PC-3 (cell line): Measurements from ENCODE around the gene DAPK1. TPM values are rescaled to one million over a fixed set of nuclear protein-coding genes. Genes with fewer than 3 reads are reported as not detected.
A peak's percentile ranks its signal among the peaks of the same experiment; 100 is the strongest.

Experiments
- ATAC-seq: fragments of 200-7000 bp; cut with Tn5 transposase; 2 replicates; pipeline ENCODE4 v1.9.1; 2020; ENCODE audit warnings: mild to moderate bottlenecking, moderate library complexity
- BruUV-seq: library from RNA; stranded (reverse); fragments of 400-500 nt; replicated peaks from 2 replicates; lab custom pipeline; 2021; lab: Mats Ljungman, UMichigan
- CTCF ChIA-PET: fragments of 300-600 bp; sonication (Branson Sonifier 250); formaldehyde crosslinking; loops from one replicate; lab custom pipeline; 2022; ENCODE audit warnings: antibody characterized with exemption; lab: Charles Lee
- POLR2A ChIA-PET: fragments of 300-600 bp; sonication (Branson Sonifier 250); formaldehyde crosslinking; loops from one replicate; lab custom pipeline; 2022; ENCODE audit warnings: antibody characterized with exemption; ENCODE audit not compliant: unreplicated experiment; lab: Charles Lee
- DNase-seq: peaks from one replicate; pipeline ENCODE4 v3.0.0-alpha.2; 2015
- H2AFZ ChIP-seq: fragments of 300-600 bp; sonication (generic); 2 replicates; pipeline ENCODE4 v1.6.0; 2016; ENCODE audit warnings: antibody characterized with exemption, low read length
- H3F3A ChIP-seq: fragments of 300-600 bp; sonication (generic); one replicate; pipeline ENCODE4 v1.6.0; 2017; ENCODE audit warnings: antibody characterized with exemption, low read length, control low read depth, mild to moderate bottlenecking; ENCODE audit not compliant: unreplicated experiment
- H3K27ac ChIP-seq: fragments of 300-600 bp; sonication (generic); 2 replicates; pipeline ENCODE4 v1.5.1; 2016; ENCODE audit warnings: mild to moderate bottlenecking, low read length
- H3K27me3 ChIP-seq: fragments of 300-600 bp; sonication (generic); 2 replicates; pipeline ENCODE4 v1.6.1; 2016; ENCODE audit warnings: low read length, mixed read lengths
- H3K36me3 ChIP-seq: fragments of 300-600 bp; sonication (generic); 2 replicates; pipeline ENCODE4 v1.6.1; 2016; ENCODE audit warnings: low read depth, mixed run types, low read length, mixed read lengths
- H3K4me1 ChIP-seq: fragments of 300-600 bp; sonication (generic); 2 replicates; pipeline ENCODE4 v1.5.1; 2016; ENCODE audit warnings: low read length; ENCODE audit not compliant: insufficient read depth
- H3K4me2 ChIP-seq: fragments of 300-600 bp; sonication (generic); 2 replicates; pipeline ENCODE4 v1.6.0; 2016; ENCODE audit warnings: low read length
- H3K4me3 ChIP-seq: fragments of 300-600 bp; sonication (generic); 2 replicates; pipeline ENCODE4 v1.5.1; 2016; ENCODE audit warnings: mild to moderate bottlenecking, low read length, mixed read lengths
- H3K79me2 ChIP-seq: fragments of 300-600 bp; sonication (generic); 2 replicates; pipeline ENCODE4 v1.6.1; 2017; ENCODE audit warnings: low read length, mixed read lengths
- H3K9ac ChIP-seq: fragments of 300-600 bp; sonication (generic); 2 replicates; pipeline ENCODE4 v1.6.0; 2016; ENCODE audit warnings: mild to moderate bottlenecking, low read length
- H3K9me2 ChIP-seq: fragments of 300-600 bp; sonication (generic); replicated peaks from 2 replicates; pipeline ENCODE4 v1.6.1; 2016; ENCODE audit warnings: mixed run types, low read length, mixed read lengths
- H3K9me3 ChIP-seq: fragments of 300-600 bp; sonication (generic); 2 replicates; pipeline ENCODE4 v1.6.1; 2016; ENCODE audit warnings: low read length, mixed read lengths
- H4K20me1 ChIP-seq: fragments of 300-600 bp; sonication (generic); 2 replicates; pipeline ENCODE4 v1.6.1; 2016; ENCODE audit warnings: low read length, mixed read lengths
- CTCF ChIP-seq: fragments of 300-600 bp; sonication (generic); conservative IDR thresholded peaks from 2 replicates; pipeline ENCODE4 v1.5.1; 2017; ENCODE audit warnings: antibody characterized with exemption, low read depth, mild to moderate bottlenecking, low read length
- EZH2 ChIP-seq: fragments of 300-600 bp; sonication (generic); IDR thresholded peaks from one replicate; pipeline ENCODE4 v1.6.1; 2017; ENCODE audit warnings: antibody characterized with exemption, mild to moderate bottlenecking, low read length; ENCODE audit not compliant: unreplicated experiment
- EZH2phosphoT487 ChIP-seq: fragments of 300-600 bp; sonication (generic); IDR thresholded peaks from 2 replicates; pipeline ENCODE4 v1.6.1; 2018; ENCODE audit warnings: mild to moderate bottlenecking, antibody characterized with exemption, low read length, borderline replicate concordance
- intact Hi-C: fragments of 100-400 bp; cut with micrococcal nuclease; formaldehyde crosslinking; loops from 2 replicates; pipeline ENCODE4 v1.9.0; 2023
- total RNA-seq: library from RNA; depleted of rRNA; stranded (reverse); fragments of >200 nt; gene quantifications from 2 replicates; pipeline ENCODE4 v1.2.3, GENCODE V29; 2014

Gene DAPK1
- total RNA-seq, 1 experiment from 2014 or later: not detected

GRCh38 chr9:87685871-87686519 lies 188.3 kb downstream of the DAPK1 start:
- peak overlapping the region; percentile 46; the same call in 1 of the 2 replicates for H2AFZ ChIP-seq
- H3F3A ChIP-seq: no peaks in the 10 kb centered on the region
- H4K20me1 ChIP-seq: no peaks in the 10 kb centered on the region
- CTCF ChIA-PET: interaction anchor here (0.7 kb wide), 1 partner anchor 271 kb away, joined by 3 read pairs; no protein-coding TSS in a partner anchor
- H3K4me3 ChIP-seq: no peak overlapping the region
- H3K9ac ChIP-seq: no peak overlapping the region
- TF ChIP-seq EZH2: no peak
- no peak for TF ChIP-seq EZH2phosphoT487
- TF ChIP-seq CTCF: no peak
- no peaks in the 10 kb centered on the region for H3K9me3 ChIP-seq
- no peak for ATAC-seq
- H3K27ac ChIP-seq: no peak overlapping the region
- H3K9me2 ChIP-seq: no peaks in the 10 kb centered on the region
- peaks cover 10% of the 10 kb centered on the region; the same call in 1 of the 2 replicates for H3K4me1 ChIP-seq
- POLR2A ChIA-PET: no interaction called here
- no peaks in the 10 kb centered on the region for H3K79me2 ChIP-seq
- BruUV-seq: no TSS peak
- no peaks in the 10 kb centered on the region for H3K27me3 ChIP-seq
- H3K36me3 ChIP-seq: no peaks in the 10 kb centered on the region
- DNase-seq: no peak
- H3K4me2 ChIP-seq: no peak overlapping the region
- intact Hi-C loops: loop anchor here (10.0 kb wide), 1 partner anchor 49 kb away; no protein-coding TSS in a partner anchor

- ATAC-seq (no peak), DNase-seq (no peak)
- Histone ChIP-seq H3K79me2 (no peaks in the 10 kb centered on the region), H3K27ac (no peak overlapping the region), H2AFZ (no peak overlapping the region), H4K20me1 (no peaks in the 10 kb centered on the region), H3K9me3 (no peaks in the 10 kb centered on the region), H3K4me1 (peaks cover 10% of the 10 kb centered on the region; the same call in 1 of the 2 replicates), H3F3A (no peaks in the 10 kb centered on the region), H3K9me2 (no peaks in the 10 kb centered on the region), H3K4me2 (no peak overlapping the region), H3K4me3 (no peak overlapping the region), H3K27me3 (no peaks in the 10 kb centered on the region), H3K36me3 (no peaks in the 10 kb centered on the region), H3K9ac (no peak overlapping the region)
- no TSS peak for BruUV-seq
- ChIA-PET POLR2A (no interaction called here), CTCF (no interaction called here)
- no peak for TF ChIP-seq CTCF
- no peak for TF ChIP-seq EZH2phosphoT487
- no peak for TF ChIP-seq EZH2
- intact Hi-C loops: loop anchor here (10.0 kb wide), 1 partner anchor 48 kb away; no protein-coding TSS in a partner anchor
These were observed 188.9 kb downstream of the DAPK1 start for GRCh38 chr9:87686520-87687090.

GRCh38 chr9:87687207-87687606 lies 189.5 kb downstream of the DAPK1 start:
- intact Hi-C loops: loop anchor here (10.0 kb wide), 1 partner anchor 48 kb away; no protein-coding TSS in a partner anchor
- no peak overlapping the region for H3K27ac ChIP-seq
- no peak overlapping the region for H3K4me3 ChIP-seq
- no peaks in the 10 kb centered on the region for H3K27me3 ChIP-seq
- H3K9ac ChIP-seq: no peak overlapping the region
- no peaks in the 10 kb centered on the region for H3K9me3 ChIP-seq
- H3K4me1 ChIP-seq: peaks cover 10% of the 10 kb centered on the region; the same call in 1 of the 2 replicates
- TF ChIP-seq CTCF (no peak), EZH2 (no peak), EZH2phosphoT487 (no peak)
- no peaks in the 10 kb centered on the region for H3K9me2 ChIP-seq
- no peaks in the 10 kb centered on the region for H3F3A ChIP-seq
- no peaks in the 10 kb centered on the region for H3K36me3 ChIP-seq
- no TSS peak for BruUV-seq
- DNase-seq (no peak), ATAC-seq (no peak)
- no peaks in the 10 kb centered on the region for H3K79me2 ChIP-seq
- no peak overlapping the region for H3K4me2 ChIP-seq
- H2AFZ ChIP-seq: no peak overlapping the region
- ChIA-PET CTCF (no interaction called here), POLR2A (no interaction called here)
- H4K20me1 ChIP-seq: no peaks in the 10 kb centered on the region
